ENCODE measurements around the gene MTF2. TPM values are rescaled to one million over a fixed set of nuclear protein-coding genes. Genes with fewer than 3 reads are reported as not detected.

Gene MTF2
- total RNA-seq, 4 donors from 2014 or later, result 13.3 to 21.4 (median 17.8) TPM

- no peaks in the 10 kb centered on the region for H3K9me3 ChIP-seq
- no peak for DNase-seq (ENCODE audit: low spot score in 2 of 2)
- 95% methylated on average over 4 of the region's 4 CpGs for WGBS, 2 donors
- no peak for TF ChIP-seq EP300 (IDR thresholded peaks at IDR 0.05)
- no peak for TF ChIP-seq CTCF (IDR thresholded peaks at IDR 0.05)
- no peak for TF ChIP-seq POLR2A (IDR thresholded peaks at IDR 0.05)
- H3K4me1 ChIP-seq, result peaks cover 0 to 8% (median 0%) of the 10 kb centered on the region in 4 donors
- H3K27ac ChIP-seq, result no peak overlapping the region
- no peak overlapping the region for H3K4me3 ChIP-seq
- no peaks in the 10 kb centered on the region for H3K27me3 ChIP-seq
- H3K36me3 ChIP-seq, result peaks cover 0 to 26% (median 0%) of the 10 kb centered on the region in 3 donors
Measured at GRCh38 chr1:93143769-93144168, 64.7 kb downstream of the MTF2 start.

GRCh38 chr1:93148001-93148400, 68.9 kb downstream of the MTF2 start:
- no peak for DNase-seq (ENCODE audit: low spot score in 2 of 2)
- no peaks in the 10 kb centered on the region for H3K27me3 ChIP-seq
- H3K4me3 ChIP-seq, result no peak overlapping the region
- no peaks in the 10 kb centered on the region for H3K9me3 ChIP-seq
- H3K36me3 ChIP-seq, result peaks cover 0 to 44% (median 0%) of the 10 kb centered on the region in 3 donors
- H3K4me1 ChIP-seq, result peaks cover 0 to 8% (median 0%) of the 10 kb centered on the region in 4 donors
- WGBS, 2 donors, result 20 to 24% methylated on average over 7 of the region's 7 CpGs
- TF ChIP-seq POLR2A (IDR thresholded peaks at IDR 0.05) (no peak), EP300 (IDR thresholded peaks at IDR 0.05) (no peak), CTCF (IDR thresholded peaks at IDR 0.05) (no peak)
- H3K27ac ChIP-seq, result no peak overlapping the region

GRCh38 chr1:93150729-93151128, 71.6 kb downstream of the MTF2 start:
- Histone ChIP-seq H3K27me3 (no peaks in the 10 kb centered on the region), H3K36me3 (peaks cover 0 to 69% (median 0%) of the 10 kb centered on the region in 3 donors), H3K4me1 (peaks cover 0 to 8% (median 0%) of the 10 kb centered on the region in 4 donors), H3K27ac (no peak overlapping the region), H3K4me3 (no peak overlapping the region), H3K9me3 (no peaks in the 10 kb centered on the region)
- TF ChIP-seq POLR2A (IDR thresholded peaks at IDR 0.05) (no peak), CTCF (IDR thresholded peaks at IDR 0.05) (no peak), EP300 (IDR thresholded peaks at IDR 0.05) (no peak)
- WGBS, 2 donors, result 13 to 18% methylated on average over 1 of the region's 1 CpG
- no peak for DNase-seq (ENCODE audit: low spot score in 2 of 2)

- no peak overlapping the region for H3K27ac ChIP-seq
- no peaks in the 10 kb centered on the region for H3K9me3 ChIP-seq
- no peaks in the 10 kb centered on the region for H3K27me3 ChIP-seq
- no peak for DNase-seq (ENCODE audit: low spot score in 2 of 2)
- H3K4me3 ChIP-seq, result no peak overlapping the region
- H3K4me1 ChIP-seq, result peaks cover 0 to 8% (median 0%) of the 10 kb centered on the region in 4 donors
- peaks cover 0 to 77% (median 0%) of the 10 kb centered on the region in 3 donors for H3K36me3 ChIP-seq
- no peak for TF ChIP-seq POLR2A (IDR thresholded peaks at IDR 0.05)
- TF ChIP-seq EP300 (IDR thresholded peaks at IDR 0.05), result no peak
- no peak for TF ChIP-seq CTCF (IDR thresholded peaks at IDR 0.05)
Measured at GRCh38 chr1:93151474-93151873, 72.4 kb downstream of the MTF2 start.

GRCh38 chr1:93152835-93153234, 73.8 kb downstream of the MTF2 start:
- no peak overlapping the region for H3K27ac ChIP-seq
- no peak overlapping the region for H3K4me3 ChIP-seq
- H3K27me3 ChIP-seq, result no peaks in the 10 kb centered on the region
- WGBS, 2 donors, result 75 to 86% methylated on average over 2 of the region's 2 CpGs
- peaks cover 0 to 6% (median 0%) of the 10 kb centered on the region in 4 donors for H3K4me1 ChIP-seq
- H3K36me3 ChIP-seq, result peaks cover 0 to 88% (median 3%) of the 10 kb centered on the region in 3 donors
- no peak for DNase-seq (ENCODE audit: low spot score in 2 of 2)
- TF ChIP-seq EP300 (IDR thresholded peaks at IDR 0.05), result no peak
- no peaks in the 10 kb centered on the region for H3K9me3 ChIP-seq

GRCh38 chr1:93154898-93155297, 75.8 kb downstream of the MTF2 start:
- Histone ChIP-seq H3K36me3 (peaks cover 0 to 91% (median 3%) of the 10 kb centered on the region in 3 donors), H3K27me3 (no peaks in the 10 kb centered on the region), H3K4me3 (no peak overlapping the region), H3K4me1 (no peaks in the 10 kb centered on the region), H3K27ac (no peak overlapping the region), H3K9me3 (no peaks in the 10 kb centered on the region)
- no peak for TF ChIP-seq POLR2A (IDR thresholded peaks at IDR 0.05)
- no peak for TF ChIP-seq CTCF (IDR thresholded peaks at IDR 0.05)
- DNase-seq (ENCODE audit: low spot score in 2 of 2), result no peak

Data from tibial nerve (tissue), 4 donors.